HEK293 (cell line): ENCODE measurements around the gene FICD.

ENCODE experiments used
- CTCF ChIA-PET: fragments of 350-600 bp; formaldehyde crosslinking; extraction: SDS; loops from one replicate; lab custom pipeline; 2021; ENCODE audit warnings: antibody characterized with exemption; lab: Yijun Ruan, JAX
- POLR2A ChIA-PET: fragments of 300-600 bp; formaldehyde crosslinking; extraction: SDS; loops from one replicate; lab custom pipeline; 2020; ENCODE audit warnings: antibody characterized with exemption, inconsistent platforms; lab: Yijun Ruan, JAX
- H3K27ac ChIP-seq: fragments of 200-500 bp; sonication (Bioruptor generic); 2 replicates; pipeline ENCODE4 v1.5.1; 2014; ENCODE audit warnings: low read depth, low read length, control low read depth, inconsistent platforms; ENCODE audit errors: extremely low read depth
- H3K36me3 ChIP-seq, 2 experiments: fragments of 200-500 bp in 1 of 2; sonication (Bioruptor generic) in 1 of 2; 1 replicate in 1 of 2; 2 replicates in 1 of 2; pipeline ENCODE4 v1.5.1; 2014 to 2017; ENCODE audit warnings: inconsistent platforms in 2 of 2, low read length in 2 of 2; ENCODE audit not compliant: control insufficient read depth in 2 of 2, insufficient read depth in 1 of 2
- H3K4me1 ChIP-seq: fragments of 200-500 bp; sonication (Bioruptor generic); 2 replicates; pipeline ENCODE4 v1.5.1; 2014; ENCODE audit warnings: mild to moderate bottlenecking, low read length, inconsistent platforms; ENCODE audit not compliant: control insufficient read depth, insufficient read depth
- H3K4me3 ChIP-seq: 2 replicates; pipeline ENCODE4 v1.5.1; 2011; ENCODE audit warnings: low read depth, mild to moderate bottlenecking, control low read depth, low read length, moderate library complexity
- H3K9me3 ChIP-seq: fragments of 200-500 bp; sonication (Bioruptor generic); 2 replicates; pipeline ENCODE4 v1.5.1; 2014; ENCODE audit warnings: low read depth, low read length, inconsistent platforms; ENCODE audit not compliant: control insufficient read depth, insufficient read depth
- EGR2 ChIP-seq: fragments of 450-650 bp; formaldehyde crosslinking; IDR thresholded peaks from 2 replicates; pipeline ENCODE4 v1.5.1; 2016; ENCODE audit warnings: low read depth, missing biosample characterization, missing genetic modification characterization
- GLIS2 ChIP-seq: fragments of 450-650 bp; formaldehyde crosslinking; IDR thresholded peaks from 2 replicates; pipeline ENCODE4 v1.5.1; 2016; ENCODE audit warnings: missing biosample characterization, missing genetic modification characterization
- KLF1 ChIP-seq: fragments of 450-650 bp; formaldehyde crosslinking; IDR thresholded peaks from 2 replicates; pipeline ENCODE4 v1.5.1; 2016; ENCODE audit warnings: missing biosample characterization, missing genetic modification characterization
- KLF10 ChIP-seq: fragments of 450-650 bp; IDR thresholded peaks from 2 replicates; pipeline ENCODE4 v1.5.1; 2018; ENCODE audit warnings: missing biosample characterization, mild to moderate bottlenecking, missing genetic modification characterization
- KLF7 ChIP-seq: fragments of 450-650 bp; formaldehyde crosslinking; IDR thresholded peaks from 2 replicates; pipeline ENCODE4 v1.5.1; 2016; ENCODE audit warnings: missing biosample characterization, missing genetic modification characterization, borderline replicate concordance
- PATZ1 ChIP-seq: fragments of 450-650 bp; formaldehyde crosslinking; IDR thresholded peaks from 2 replicates; pipeline ENCODE4 v1.5.1; 2016; ENCODE audit warnings: missing biosample characterization, missing genetic modification characterization
- PBX3 ChIP-seq: sonication (generic); formaldehyde crosslinking; IDR thresholded peaks from 2 replicates; pipeline ENCODE4 v1.8.1; 2022; ENCODE audit warnings: mild to moderate bottlenecking, moderate library complexity, missing genetic modification reagents
- SP2 ChIP-seq: fragments of 450-650 bp; formaldehyde crosslinking; IDR thresholded peaks from 2 replicates; pipeline ENCODE4 v1.5.1; 2016; ENCODE audit warnings: missing biosample characterization, missing genetic modification characterization
- YY1 ChIP-seq: fragments of 450-650 bp; formaldehyde crosslinking; IDR thresholded peaks from 2 replicates; pipeline ENCODE4 v1.5.1; 2018; ENCODE audit warnings: missing biosample characterization, missing genetic modification characterization
- YY2 ChIP-seq: fragments of 450-650 bp; formaldehyde crosslinking; IDR thresholded peaks from 2 replicates; pipeline ENCODE4 v1.5.1; 2016; ENCODE audit warnings: missing biosample characterization, missing genetic modification characterization
- ZBTB20 ChIP-seq: fragments of 450-650 bp; formaldehyde crosslinking; IDR thresholded peaks from 2 replicates; pipeline ENCODE4 v1.5.1; 2016; ENCODE audit warnings: missing biosample characterization, missing genetic modification characterization
- ZBTB7A ChIP-seq: fragments of 450-650 bp; formaldehyde crosslinking; IDR thresholded peaks from 2 replicates; pipeline ENCODE4 v1.5.1; 2016; ENCODE audit warnings: low read depth, missing biosample characterization, missing genetic modification characterization
- ZFHX2 ChIP-seq: fragments of 450-650 bp; formaldehyde crosslinking; conservative IDR thresholded peaks from 2 replicates; pipeline ENCODE4 v1.5.1; 2016; ENCODE audit warnings: missing biosample characterization, missing genetic modification characterization
- ZFP69B ChIP-seq: fragments of 450-650 bp; formaldehyde crosslinking; IDR thresholded peaks from 2 replicates; pipeline ENCODE4 v1.5.1; 2016; ENCODE audit warnings: missing biosample characterization, missing genetic modification characterization
- ZNF10 ChIP-seq: fragments of 450-650 bp; formaldehyde crosslinking; IDR thresholded peaks from 2 replicates; pipeline ENCODE4 v1.5.1; 2017; ENCODE audit warnings: missing biosample characterization, missing genetic modification characterization
- ZNF2 ChIP-seq: fragments of 450-650 bp; formaldehyde crosslinking; IDR thresholded peaks from 2 replicates; pipeline ENCODE4 v1.5.1; 2016; ENCODE audit warnings: missing biosample characterization, missing genetic modification characterization
- ZNF560 ChIP-seq: fragments of 450-650 bp; formaldehyde crosslinking; IDR thresholded peaks from 2 replicates; pipeline ENCODE4 v1.5.1; 2017; ENCODE audit warnings: missing biosample characterization, missing genetic modification characterization, borderline replicate concordance
- ZNF561 ChIP-seq: fragments of 450-650 bp; IDR thresholded peaks from 2 replicates; pipeline ENCODE4 v1.5.1; 2018; ENCODE audit warnings: missing biosample characterization, missing genetic modification characterization, borderline replicate concordance
- ZNF623 ChIP-seq: fragments of 450-650 bp; formaldehyde crosslinking; IDR thresholded peaks from 2 replicates; pipeline ENCODE4 v1.5.1; 2016; ENCODE audit warnings: missing biosample characterization, missing genetic modification characterization
- ZNF645 ChIP-seq: fragments of 450-650 bp; formaldehyde crosslinking; IDR thresholded peaks from 2 replicates; pipeline ENCODE4; 2016; ENCODE audit warnings: missing biosample characterization, missing genetic modification characterization
- ZNF843 ChIP-seq: fragments of 450-650 bp; formaldehyde crosslinking; IDR thresholded peaks from 2 replicates; pipeline ENCODE4 v1.5.1; 2016; ENCODE audit warnings: missing biosample characterization, missing genetic modification characterization
- ZSCAN5A ChIP-seq: fragments of 450-650 bp; formaldehyde crosslinking; IDR thresholded peaks from 2 replicates; pipeline ENCODE4 v1.5.1; 2016; ENCODE audit warnings: missing biosample characterization, missing genetic modification characterization
- TF ChIP-seq, protein P1 (sequence below): fragments of 450-650 bp; formaldehyde crosslinking; conservative IDR thresholded peaks from 2 replicates; pipeline ENCODE4 v1.5.1; 2016; ENCODE audit warnings: low read depth, missing biosample characterization, missing genetic modification characterization
- TF ChIP-seq, protein P2 (sequence below): fragments of 450-650 bp; formaldehyde crosslinking; IDR thresholded peaks from 2 replicates; pipeline ENCODE4 v1.5.1; 2017; ENCODE audit warnings: missing biosample characterization, missing genetic modification characterization

FICD gene

GRCh38 chr12:108561852-108562347, 46.8 kb downstream of the FICD start (continued):
- 0 out of 2 replicates have a peak, but pooled peaks have one; percentile 2 for TF ChIP-seq ZNF623 (tag by site-specific recombination)

DNA sequence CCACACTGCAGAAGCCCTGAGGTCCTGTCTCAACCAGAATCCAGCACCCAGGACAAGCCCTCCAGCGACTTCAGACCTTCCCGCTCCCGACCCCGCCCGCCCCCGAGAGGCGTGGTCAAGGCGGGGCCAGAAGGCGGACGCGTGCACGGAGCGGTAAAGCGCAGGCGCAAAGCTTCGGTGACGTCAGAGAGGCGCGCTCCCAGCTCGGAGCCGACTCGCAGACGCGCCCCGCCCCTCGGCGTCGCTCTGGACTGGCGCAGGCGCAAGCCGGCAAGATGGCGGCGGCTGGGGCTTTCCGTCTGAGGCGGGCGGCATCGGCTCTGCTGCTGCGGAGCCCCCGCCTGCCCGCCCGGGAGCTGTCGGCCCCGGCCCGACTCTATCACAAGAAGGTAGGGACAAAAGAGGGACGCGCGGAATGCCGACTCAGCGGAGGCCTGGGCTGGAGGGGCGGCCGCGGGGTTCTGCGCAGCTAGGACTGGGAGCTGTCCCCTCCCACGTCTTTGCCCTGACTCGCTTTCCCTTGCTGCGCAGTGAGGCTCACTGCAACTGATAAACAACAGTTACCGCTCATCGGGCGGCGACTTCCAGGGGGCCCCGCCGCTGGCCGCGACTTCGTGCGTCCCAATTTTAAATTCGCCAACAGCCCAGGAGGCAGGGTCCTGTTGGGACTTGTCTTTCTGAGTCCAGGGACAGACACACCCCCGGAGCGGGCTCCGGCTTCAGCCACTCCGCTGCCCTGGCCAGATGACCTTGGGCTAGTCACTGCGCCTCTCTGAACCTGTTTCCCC, 47.5 kb downstream of the FICD start, which contains the start of gene ISCU:
Gene ISCU (plus strand): TSS at position 249 of the 788 bp plus-strand sequence. CDS start 27 bp downstream, at position 276.
- ChIA-PET POLR2A (interaction anchor here (0.5 to 1.6 kb wide), 15 partner anchors 13 to 182 kb away, joined by 3 to 6 read pairs (median 4); partner anchors contain the start of gene FICD), CTCF (interaction anchor here (0.6 to 2.5 kb wide), 7 partner anchors 10 to 1325 kb away, joined by 3 to 20 read pairs (median 3); no protein-coding TSS in a partner anchor)
- no peaks in the 10 kb centered on the region for H3K9me3 ChIP-seq
- H3K4me1 ChIP-seq, result 0 out of 2 replicates have a peak, but pooled peaks cover 2% of the 10 kb centered on the region
- H3K27ac ChIP-seq, result peak within 1 kb of the TSS; percentile 77
- H3K4me3 ChIP-seq, result peak within 1 kb of the TSS; percentile 97
- peaks cover 20 to 44% of the 10 kb centered on the region in 2 experiments for H3K36me3 ChIP-seq
- TF ChIP-seq, protein P1, sequence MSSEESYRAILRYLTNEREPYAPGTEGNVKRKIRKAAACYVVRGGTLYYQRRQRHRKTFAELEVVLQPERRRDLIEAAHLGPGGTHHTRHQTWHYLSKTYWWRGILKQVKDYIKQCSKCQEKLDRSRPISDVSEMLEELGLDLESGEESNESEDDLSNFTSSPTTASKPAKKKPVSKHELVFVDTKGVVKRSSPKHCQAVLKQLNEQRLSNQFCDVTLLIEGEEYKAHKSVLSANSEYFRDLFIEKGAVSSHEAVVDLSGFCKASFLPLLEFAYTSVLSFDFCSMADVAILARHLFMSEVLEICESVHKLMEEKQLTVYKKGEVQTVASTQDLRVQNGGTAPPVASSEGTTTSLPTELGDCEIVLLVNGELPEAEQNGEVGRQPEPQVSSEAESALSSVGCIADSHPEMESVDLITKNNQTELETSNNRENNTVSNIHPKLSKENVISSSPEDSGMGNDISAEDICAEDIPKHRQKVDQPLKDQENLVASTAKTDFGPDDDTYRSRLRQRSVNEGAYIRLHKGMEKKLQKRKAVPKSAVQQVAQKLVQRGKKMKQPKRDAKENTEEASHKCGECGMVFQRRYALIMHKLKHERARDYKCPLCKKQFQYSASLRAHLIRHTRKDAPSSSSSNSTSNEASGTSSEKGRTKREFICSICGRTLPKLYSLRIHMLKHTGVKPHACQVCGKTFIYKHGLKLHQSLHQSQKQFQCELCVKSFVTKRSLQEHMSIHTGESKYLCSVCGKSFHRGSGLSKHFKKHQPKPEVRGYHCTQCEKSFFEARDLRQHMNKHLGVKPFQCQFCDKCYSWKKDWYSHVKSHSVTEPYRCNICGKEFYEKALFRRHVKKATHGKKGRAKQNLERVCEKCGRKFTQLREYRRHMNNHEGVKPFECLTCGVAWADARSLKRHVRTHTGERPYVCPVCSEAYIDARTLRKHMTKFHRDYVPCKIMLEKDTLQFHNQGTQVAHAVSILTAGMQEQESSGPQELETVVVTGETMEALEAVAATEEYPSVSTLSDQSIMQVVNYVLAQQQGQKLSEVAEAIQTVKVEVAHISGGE (tag by site-specific recombination), result no peak
- no peak for TF ChIP-seq ZNF843 (tag by site-specific recombination)
- TF ChIP-seq ZBTB7A (tag by site-specific recombination), result peak; percentile 60; the same call in 1 of the 2 replicates
- TF ChIP-seq ZNF645 (tag by site-specific recombination), result no peak
- TF ChIP-seq ZBTB20 (tag by site-specific recombination), result peak; percentile 81; the same call in 1 of the 2 replicates
- TF ChIP-seq ZNF560, result no peak
- peak; percentile 66 for TF ChIP-seq ZFHX2
- TF ChIP-seq ZNF561, result peak; percentile 49; the same call in 1 of the 2 replicates
- no peak for TF ChIP-seq ZFP69B (tag by site-specific recombination)
- TF ChIP-seq KLF10 (tag by site-specific recombination), result peak; percentile 88; the same call in 1 of the 2 replicates
- peak; percentile 25; the same call in 1 of the 2 replicates for TF ChIP-seq GLIS2 (tag by site-specific recombination)
- TF ChIP-seq SP2 (tag by site-specific recombination), result peak; percentile 83
- 0 out of 2 replicates have a peak, but pooled peaks have one; percentile 51 for TF ChIP-seq PBX3 (CRISPR knock-in tag)
- peak; percentile 22; the same call in 1 of the 2 replicates for TF ChIP-seq ZNF2 (tag by site-specific recombination)
- peak; percentile 72 for TF ChIP-seq YY2 (tag by site-specific recombination)
- TF ChIP-seq EGR2 (tag by site-specific recombination), result peak; percentile 49; the same call in 1 of the 2 replicates
- TF ChIP-seq KLF7 (tag by site-specific recombination), result no peak
- peak; percentile 88 for TF ChIP-seq KLF1 (tag by site-specific recombination)
- 0 out of 2 replicates have a peak, but pooled peaks have one; percentile 67 for TF ChIP-seq ZSCAN5A (tag by site-specific recombination)
- TF ChIP-seq ZNF10, result peak; percentile 82
- peak; percentile 55 for TF ChIP-seq PATZ1
- TF ChIP-seq, protein P2, sequence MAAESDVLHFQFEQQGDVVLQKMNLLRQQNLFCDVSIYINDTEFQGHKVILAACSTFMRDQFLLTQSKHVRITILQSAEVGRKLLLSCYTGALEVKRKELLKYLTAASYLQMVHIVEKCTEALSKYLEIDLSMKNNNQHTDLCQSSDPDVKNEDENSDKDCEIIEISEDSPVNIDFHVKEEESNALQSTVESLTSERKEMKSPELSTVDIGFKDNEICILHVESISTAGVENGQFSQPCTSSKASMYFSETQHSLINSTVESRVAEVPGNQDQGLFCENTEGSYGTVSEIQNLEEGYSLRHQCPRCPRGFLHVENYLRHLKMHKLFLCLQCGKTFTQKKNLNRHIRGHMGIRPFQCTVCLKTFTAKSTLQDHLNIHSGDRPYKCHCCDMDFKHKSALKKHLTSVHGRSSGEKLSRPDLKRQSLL, result 0 out of 2 replicates have a peak, but pooled peaks have one; percentile 4
- peak; percentile 87 for TF ChIP-seq YY1 (tag by site-specific recombination)
